HUES64 (cell line): Measurements from ENCODE around the gene DLGAP1.
A peak's percentile ranks its signal among the peaks of the same experiment; 100 is the strongest.

Experiments
- H3K27ac ChIP-seq: 2 replicates; pipeline ENCODE4 v1.7.0; 2013; ENCODE audit warnings: low read depth, low read length, inconsistent platforms
- H3K27me3 ChIP-seq: 2 replicates; pipeline ENCODE4 v1.6.1; 2013; ENCODE audit warnings: mild to moderate bottlenecking, low read length; ENCODE audit not compliant: insufficient read depth
- H3K36me3 ChIP-seq: 2 replicates; pipeline ENCODE4 v1.6.1; 2013; ENCODE audit warnings: mild to moderate bottlenecking, low read length; ENCODE audit not compliant: insufficient read depth
- H3K4me1 ChIP-seq: 2 replicates; pipeline ENCODE4 v1.6.1; 2013; ENCODE audit warnings: mild to moderate bottlenecking, low read length, moderate library complexity; ENCODE audit not compliant: insufficient read depth
- H3K4me3 ChIP-seq: 2 replicates; pipeline ENCODE4 v1.5.1; 2013; ENCODE audit warnings: mild to moderate bottlenecking, low read length, moderate library complexity
- H3K9ac ChIP-seq: 2 replicates; pipeline ENCODE4 v1.6.1; 2013; ENCODE audit warnings: mild to moderate bottlenecking, low read depth, low read length
- H3K9me3 ChIP-seq: 2 replicates; pipeline ENCODE4 v1.6.1; 2013; ENCODE audit warnings: low read depth, low read length; ENCODE audit not compliant: insufficient read depth
- WGBS: fragments of 150-250, 120-280 bp; methylation state at CpG from one replicate; pipeline ENCODE4 v1.1.7; 2013; ENCODE audit warnings: missing lambda C conversion rate; 5-methylcytosine and 5-hydroxymethylcytosine counted together

The DLGAP1 gene

DNA sequence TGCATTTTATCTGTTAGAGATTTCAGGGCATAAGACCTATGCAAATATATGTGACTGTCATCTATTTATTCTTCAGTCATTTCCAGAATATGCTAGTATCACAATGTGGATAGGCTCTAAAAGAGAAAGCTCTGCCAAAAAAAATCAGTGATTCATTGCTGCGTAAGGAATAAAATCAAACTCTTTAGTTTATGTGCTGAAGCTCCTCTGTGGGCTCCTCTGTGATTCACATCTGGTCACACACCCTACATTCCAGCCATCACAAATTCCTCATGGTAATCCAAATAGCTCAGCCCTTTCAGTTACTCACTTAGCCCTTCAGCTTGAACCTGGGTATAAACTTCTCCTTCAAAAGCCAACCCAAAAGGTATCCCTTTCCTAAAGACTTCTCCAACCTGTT lies 21.4 kb downstream of the DLGAP1 start:
- H3K9me3 ChIP-seq: no peaks in the 10 kb centered on the region
- H3K4me1 ChIP-seq: peaks cover 14% of the 10 kb centered on the region
- WGBS: 95% methylated on average over 1 of the region's 1 CpG
- H3K4me3 ChIP-seq: no peak overlapping the region
- H3K27me3 ChIP-seq: no peaks in the 10 kb centered on the region
- no peak overlapping the region for H3K27ac ChIP-seq
- peaks cover 6% of the 10 kb centered on the region for H3K36me3 ChIP-seq
- no peak overlapping the region for H3K9ac ChIP-seq

GRCh38 chr18:4430836-4431235 lies 24.3 kb downstream of the DLGAP1 start:
- H3K9me3 ChIP-seq: no peaks in the 10 kb centered on the region
- WGBS: 95% methylated on average over 5 of the region's 5 CpGs
- peaks cover 14% of the 10 kb centered on the region for H3K4me1 ChIP-seq
- no peak overlapping the region for H3K27ac ChIP-seq
- no peak overlapping the region for H3K9ac ChIP-seq
- no peak overlapping the region for H3K4me3 ChIP-seq
- peaks cover 6% of the 10 kb centered on the region for H3K36me3 ChIP-seq
- no peaks in the 10 kb centered on the region for H3K27me3 ChIP-seq

GRCh38 chr18:4417714-4418113 lies 37.4 kb downstream of the DLGAP1 start:
- H3K4me3 ChIP-seq: no peak overlapping the region
- no peak overlapping the region for H3K27ac ChIP-seq
- no peaks in the 10 kb centered on the region for H3K27me3 ChIP-seq
- peaks cover 16% of the 10 kb centered on the region; the same call in 1 of the 2 replicates for H3K9me3 ChIP-seq
- no peaks in the 10 kb centered on the region for H3K4me1 ChIP-seq
- WGBS: 94% methylated on average over 4 of the region's 4 CpGs
- H3K36me3 ChIP-seq: peaks cover 14% of the 10 kb centered on the region; the same call in 1 of the 2 replicates
- no peak overlapping the region for H3K9ac ChIP-seq

- no CpG with 5 or more reads among the region's 1 CpG for WGBS
- Histone ChIP-seq H3K9ac (no peak overlapping the region), H3K36me3 (peaks cover 14% of the 10 kb centered on the region; the same call in 1 of the 2 replicates), H3K4me3 (no peak overlapping the region), H3K27ac (no peak overlapping the region), H3K4me1 (no peaks in the 10 kb centered on the region), H3K9me3 (peaks cover 16% of the 10 kb centered on the region; the same call in 1 of the 2 replicates), H3K27me3 (no peaks in the 10 kb centered on the region)
Measured at GRCh38 chr18:4416976-4417375, 38.1 kb downstream of the DLGAP1 start.

- H3K4me1 ChIP-seq: peaks cover 4% of the 10 kb centered on the region
- no peak overlapping the region for H3K27ac ChIP-seq
- H3K9ac ChIP-seq: no peak overlapping the region
- no peak overlapping the region for H3K4me3 ChIP-seq
- H3K36me3 ChIP-seq: no peaks in the 10 kb centered on the region
- H3K27me3 ChIP-seq: no peaks in the 10 kb centered on the region
- H3K9me3 ChIP-seq: no peaks in the 10 kb centered on the region
Measured at GRCh38 chr18:4412286-4412685, 42.8 kb downstream of the DLGAP1 start.

GRCh38 chr18:4406856-4407255 lies 48.3 kb downstream of the DLGAP1 start:
- no peaks in the 10 kb centered on the region for H3K27me3 ChIP-seq
- peak overlapping the region; percentile 77 for H3K27ac ChIP-seq
- H3K4me1 ChIP-seq: peaks cover 52% of the 10 kb centered on the region
- no peaks in the 10 kb centered on the region for H3K36me3 ChIP-seq
- no peak overlapping the region for H3K9ac ChIP-seq
- H3K4me3 ChIP-seq: no peak overlapping the region
- 0 out of 2 replicates have a peak, but pooled peaks cover 2% of the 10 kb centered on the region for H3K9me3 ChIP-seq
- no CpG with 5 or more reads among the region's 1 CpG for WGBS

- Histone ChIP-seq H3K27me3 (no peaks in the 10 kb centered on the region), H3K27ac (peak overlapping the region; percentile 77; the same call in 1 of the 2 replicates), H3K4me3 (no peak overlapping the region), H3K9ac (no peak overlapping the region), H3K36me3 (no peaks in the 10 kb centered on the region), H3K9me3 (0 out of 2 replicates have a peak, but pooled peaks cover 2% of the 10 kb centered on the region), H3K4me1 (peaks cover 56% of the 10 kb centered on the region)
- WGBS: 94% methylated on average over 5 of the region's 5 CpGs
Measured at GRCh38 chr18:4405965-4406364, 49.1 kb downstream of the DLGAP1 start.

DNA sequence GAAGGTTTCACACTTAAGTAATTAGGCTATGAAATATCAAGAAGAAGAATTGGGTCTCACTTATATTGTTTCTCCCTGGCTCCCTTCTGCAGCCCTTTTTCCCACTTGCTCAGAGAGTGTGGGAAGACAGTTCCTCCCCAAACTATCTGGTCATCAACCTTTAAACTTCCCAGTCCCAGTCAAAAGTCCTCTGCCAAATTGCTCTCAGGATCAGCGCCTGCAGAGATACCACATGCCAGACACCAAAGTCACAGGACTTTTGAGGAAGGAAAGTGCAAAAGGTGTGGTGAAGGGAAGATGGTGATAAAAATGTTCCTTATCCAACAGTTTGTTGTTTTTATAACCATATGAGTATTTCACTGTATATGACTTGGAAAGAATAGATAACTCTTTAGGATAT lies 51.3 kb downstream of the DLGAP1 start:
- Histone ChIP-seq H3K27ac (no peak overlapping the region), H3K4me1 (peaks cover 58% of the 10 kb centered on the region), H3K36me3 (no peaks in the 10 kb centered on the region), H3K9ac (no peak overlapping the region), H3K4me3 (no peak overlapping the region), H3K27me3 (no peaks in the 10 kb centered on the region), H3K9me3 (0 out of 2 replicates have a peak, but pooled peaks cover 2% of the 10 kb centered on the region)
- 31% methylated on average over 1 of the region's 1 CpG for WGBS

GRCh38 chr18:4400911-4401310 lies 54.2 kb downstream of the DLGAP1 start:
- H3K9me3 ChIP-seq: 0 out of 2 replicates have a peak, but pooled peaks cover 1% of the 10 kb centered on the region
- no peak overlapping the region for H3K4me3 ChIP-seq
- peaks cover 40% of the 10 kb centered on the region for H3K4me1 ChIP-seq
- no peaks in the 10 kb centered on the region for H3K27me3 ChIP-seq
- WGBS: no CpG with 5 or more reads among the region's 1 CpG
- no peak overlapping the region for H3K27ac ChIP-seq
- H3K36me3 ChIP-seq: no peaks in the 10 kb centered on the region
- no peak overlapping the region for H3K9ac ChIP-seq

- Histone ChIP-seq H3K4me1 (peaks cover 37% of the 10 kb centered on the region), H3K9me3 (no peaks in the 10 kb centered on the region), H3K4me3 (no peak overlapping the region), H3K27me3 (no peaks in the 10 kb centered on the region), H3K9ac (no peak overlapping the region), H3K27ac (no peak overlapping the region), H3K36me3 (no peaks in the 10 kb centered on the region)
- WGBS: 57% methylated on average over 5 of the region's 5 CpGs
Measured at GRCh38 chr18:4399929-4400328, 55.2 kb downstream of the DLGAP1 start.

DNA sequence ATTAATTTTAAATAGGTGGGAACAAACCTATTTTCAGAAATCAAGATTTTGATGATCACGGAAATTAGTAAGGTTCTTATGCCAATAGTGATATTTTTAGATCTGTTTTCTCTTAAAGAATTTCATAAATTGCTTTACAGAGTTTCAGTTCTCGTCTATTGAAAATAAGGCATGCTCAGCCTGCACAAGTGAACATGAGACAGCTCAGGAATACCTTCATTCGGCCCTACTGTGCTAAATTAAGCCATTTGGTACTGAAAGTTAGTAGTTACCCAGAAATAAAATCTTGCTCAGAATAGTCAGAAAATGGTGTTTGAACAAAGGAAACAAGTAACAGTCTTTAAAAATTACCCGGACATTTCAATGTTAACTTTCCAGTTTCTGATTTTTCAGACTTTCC lies 60.4 kb downstream of the DLGAP1 start:
- H3K27me3 ChIP-seq: no peaks in the 10 kb centered on the region
- 92% methylated on average over 4 of the region's 4 CpGs for WGBS
- no peaks in the 10 kb centered on the region for H3K9me3 ChIP-seq
- no peak overlapping the region for H3K4me3 ChIP-seq
- no peak overlapping the region for H3K9ac ChIP-seq
- no peak overlapping the region for H3K27ac ChIP-seq
- H3K4me1 ChIP-seq: peaks cover 6% of the 10 kb centered on the region
- no peaks in the 10 kb centered on the region for H3K36me3 ChIP-seq

- Histone ChIP-seq H3K27me3 (no peaks in the 10 kb centered on the region), H3K9me3 (no peaks in the 10 kb centered on the region), H3K4me3 (no peak overlapping the region), H3K36me3 (no peaks in the 10 kb centered on the region), H3K4me1 (peaks cover 6% of the 10 kb centered on the region), H3K27ac (no peak overlapping the region), H3K9ac (no peak overlapping the region)
- WGBS: 92% methylated on average over 5 of the region's 6 CpGs
Measured at GRCh38 chr18:4391859-4392258, 63.2 kb downstream of the DLGAP1 start.
